Measurements from ENCODE around the gene PI3.

GRCh38 chr20:45136911-45137310 is 37.8 kb upstream of the PI3 start:
- TF ChIP-seq CTCF (conservative IDR thresholded peaks at IDR 0.05 in 1 of 2, IDR thresholded peaks at IDR 0.05 in 1 of 2; ENCODE audit: low read depth in 1 of 2, low read length in 2 of 2) (no peak), EZH2 (IDR thresholded peaks at IDR 0.05; ENCODE audit: low read length, missing control alignments) (no peak)

Measured in fibroblast of lung (primary cell).